GM12892 (cell line): ENCODE data around the gene NAA38.

ENCODE experiments used
- POLR2A ChIP-seq: IDR thresholded peaks from 2 replicates; pipeline ENCODE4 v1.6.1; 2011; ENCODE audit warnings: low read depth, low read length, control low read depth
- POLR2AphosphoS5 ChIP-seq: IDR thresholded peaks from 2 replicates; pipeline ENCODE4 v1.6.1; 2011; ENCODE audit warnings: low read depth, low read length, control low read depth
- TAF1 ChIP-seq: IDR thresholded peaks from 2 replicates; pipeline ENCODE4 v1.6.1; 2011; ENCODE audit warnings: low read depth, mild to moderate bottlenecking, control low read depth, low read length, borderline replicate concordance

GRCh38 chr17:7880076-7880868 lies 22.9 kb upstream of the NAA38 start:
- TF ChIP-seq TAF1 = no peak
- TF ChIP-seq POLR2A = no peak
- TF ChIP-seq POLR2AphosphoS5 = no peak
